ENCODE data around the gene SLC24A3.

SLC24A3 gene

GRCh38 chr20:19451231-19451922 is 238.9 kb downstream of the SLC24A3 start:
- no peak overlapping the region for H3K4me3 ChIP-seq (ENCODE audit: low read length)
- no peaks in the 10 kb centered on the region for H3K36me3 ChIP-seq (ENCODE audit: insufficient read depth, low read length)
- no peaks in the 10 kb centered on the region for H3K9me3 ChIP-seq (ENCODE audit: low read length)
- H3K27me3 ChIP-seq (ENCODE audit: insufficient read depth, low read length): no peaks in the 10 kb centered on the region
- H3K4me1 ChIP-seq (ENCODE audit: insufficient read depth, low read length): no peaks in the 10 kb centered on the region
- H2AFZ ChIP-seq (ENCODE audit: low read depth, low read length): no peak overlapping the region

DNA sequence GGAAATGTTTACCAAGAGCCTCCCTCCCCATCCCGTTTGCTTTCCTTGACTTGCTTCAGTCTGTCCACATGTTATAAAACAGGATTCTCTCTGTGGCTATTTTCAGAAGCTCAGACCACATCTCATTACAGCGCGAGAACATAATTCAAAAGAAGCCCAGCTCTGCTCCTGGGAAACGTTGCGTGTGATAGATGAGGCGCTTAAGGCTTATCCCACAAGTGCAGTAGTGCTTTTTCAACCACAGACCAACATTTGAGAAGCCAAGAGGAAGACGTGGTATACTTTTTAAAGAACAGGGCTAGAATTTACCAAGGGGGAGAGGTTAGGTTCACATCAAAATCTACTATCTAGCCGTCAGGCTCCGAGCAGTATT is 239.5 kb downstream of the SLC24A3 start:
- no peaks in the 10 kb centered on the region for H3K4me1 ChIP-seq (ENCODE audit: insufficient read depth, low read length)

GRCh38 chr20:19453410-19453809 is 241.0 kb downstream of the SLC24A3 start:
- H3K4me1 ChIP-seq (ENCODE audit: insufficient read depth, low read length): no peaks in the 10 kb centered on the region
- H3K9me3 ChIP-seq (ENCODE audit: low read length): no peaks in the 10 kb centered on the region
- no peak overlapping the region for H3K4me3 ChIP-seq (ENCODE audit: low read length)
- H3K36me3 ChIP-seq (ENCODE audit: insufficient read depth, low read length): no peaks in the 10 kb centered on the region
- no peaks in the 10 kb centered on the region for H3K27me3 ChIP-seq (ENCODE audit: insufficient read depth, low read length)
- no peak overlapping the region for H2AFZ ChIP-seq (ENCODE audit: low read depth, low read length)

More for the DNA sequence above, 239.5 kb downstream of the SLC24A3 start:
- Histone ChIP-seq H3K36me3 (ENCODE audit: insufficient read depth, low read length) (no peaks in the 10 kb centered on the region), H2AFZ (ENCODE audit: low read depth, low read length) (no peak overlapping the region), H3K4me3 (ENCODE audit: low read length) (no peak overlapping the region), H3K9me3 (ENCODE audit: low read length) (no peaks in the 10 kb centered on the region), H3K27me3 (ENCODE audit: insufficient read depth, low read length) (no peaks in the 10 kb centered on the region)

- Histone ChIP-seq H2AFZ (ENCODE audit: low read depth, low read length) (no peak overlapping the region), H3K9me3 (ENCODE audit: low read length) (no peaks in the 10 kb centered on the region), H3K4me1 (ENCODE audit: insufficient read depth, low read length) (no peaks in the 10 kb centered on the region), H3K36me3 (ENCODE audit: insufficient read depth, low read length) (no peaks in the 10 kb centered on the region), H3K27me3 (ENCODE audit: insufficient read depth, low read length) (no peaks in the 10 kb centered on the region), H3K4me3 (ENCODE audit: low read length) (no peak overlapping the region)
These were observed 241.4 kb downstream of the SLC24A3 start for GRCh38 chr20:19453862-19454261.

- Histone ChIP-seq H3K36me3 (ENCODE audit: insufficient read depth, low read length) (no peaks in the 10 kb centered on the region), H3K9me3 (ENCODE audit: low read length) (no peaks in the 10 kb centered on the region), H3K4me1 (ENCODE audit: insufficient read depth, low read length) (no peaks in the 10 kb centered on the region), H3K27me3 (ENCODE audit: insufficient read depth, low read length) (no peaks in the 10 kb centered on the region), H2AFZ (ENCODE audit: low read depth, low read length) (no peak overlapping the region), H3K4me3 (ENCODE audit: low read length) (no peak overlapping the region)
These were observed 244.4 kb downstream of the SLC24A3 start for GRCh38 chr20:19456595-19457395.

DNA sequence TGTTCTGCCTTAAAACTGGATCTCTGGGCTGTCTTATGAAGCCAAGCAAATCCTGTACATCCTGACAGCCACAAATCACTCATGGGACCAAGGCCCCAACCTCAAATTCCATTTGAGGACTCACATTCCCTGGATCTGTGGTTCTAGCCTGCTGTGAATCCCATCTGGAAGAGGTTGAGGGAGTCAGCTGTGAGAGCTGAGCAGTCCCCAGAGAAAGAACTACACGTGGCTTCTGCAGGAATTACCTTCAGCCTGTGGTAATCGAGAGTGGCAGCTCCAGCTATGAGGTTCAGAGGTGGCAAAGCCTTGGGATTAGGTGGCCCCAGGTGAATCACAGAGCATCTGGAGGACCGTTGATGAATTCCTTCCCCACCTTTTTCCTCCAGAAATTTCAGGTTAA is 245.2 kb downstream of the SLC24A3 start:
- no peaks in the 10 kb centered on the region for H3K36me3 ChIP-seq (ENCODE audit: insufficient read depth, low read length)
- H3K4me3 ChIP-seq (ENCODE audit: low read length): no peak overlapping the region
- no peaks in the 10 kb centered on the region for H3K9me3 ChIP-seq (ENCODE audit: low read length)
- H2AFZ ChIP-seq (ENCODE audit: low read depth, low read length): no peak overlapping the region
- H3K27me3 ChIP-seq (ENCODE audit: insufficient read depth, low read length): no peaks in the 10 kb centered on the region
- no peaks in the 10 kb centered on the region for H3K4me1 ChIP-seq (ENCODE audit: insufficient read depth, low read length)

GRCh38 chr20:19460386-19460785 is 247.9 kb downstream of the SLC24A3 start:
- Histone ChIP-seq H2AFZ (ENCODE audit: low read depth, low read length) (no peak overlapping the region), H3K4me1 (ENCODE audit: insufficient read depth, low read length) (no peaks in the 10 kb centered on the region), H3K9me3 (ENCODE audit: low read length) (no peaks in the 10 kb centered on the region), H3K36me3 (ENCODE audit: insufficient read depth, low read length) (no peaks in the 10 kb centered on the region), H3K27me3 (ENCODE audit: insufficient read depth, low read length) (no peaks in the 10 kb centered on the region), H3K4me3 (ENCODE audit: low read length) (no peak overlapping the region)

DNA sequence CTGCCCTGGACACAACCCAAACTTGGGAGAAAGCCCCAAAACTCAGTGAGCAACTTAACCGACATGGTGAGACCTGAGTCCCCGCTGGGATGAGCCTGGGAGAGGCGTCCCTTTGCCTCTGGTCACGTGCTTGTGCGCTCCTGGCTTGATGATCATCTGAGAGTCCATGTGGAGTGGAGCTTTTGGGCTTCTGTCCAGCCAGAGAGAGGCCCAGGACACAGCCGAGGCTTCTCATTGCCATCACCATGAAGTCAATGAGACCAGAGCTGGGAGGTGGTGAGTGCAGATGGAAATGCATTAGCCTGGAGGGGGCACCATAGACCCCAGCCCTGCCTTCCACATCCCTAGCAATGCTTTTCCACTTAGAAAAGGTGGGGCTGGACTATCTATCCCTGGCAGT is 250.0 kb downstream of the SLC24A3 start:
- Histone ChIP-seq H2AFZ (ENCODE audit: low read depth, low read length) (no peak overlapping the region), H3K4me3 (ENCODE audit: low read length) (no peak overlapping the region), H3K27me3 (ENCODE audit: insufficient read depth, low read length) (no peaks in the 10 kb centered on the region), H3K36me3 (ENCODE audit: insufficient read depth, low read length) (no peaks in the 10 kb centered on the region), H3K4me1 (ENCODE audit: insufficient read depth, low read length) (no peaks in the 10 kb centered on the region), H3K9me3 (ENCODE audit: low read length) (no peaks in the 10 kb centered on the region)

- Histone ChIP-seq H3K4me3 (ENCODE audit: low read length) (no peak overlapping the region), H3K4me1 (ENCODE audit: insufficient read depth, low read length) (no peaks in the 10 kb centered on the region), H3K36me3 (ENCODE audit: insufficient read depth, low read length) (no peaks in the 10 kb centered on the region)
These were observed 251.2 kb downstream of the SLC24A3 start for GRCh38 chr20:19463597-19463996.

GRCh38 chr20:19465536-19465935 is 253.1 kb downstream of the SLC24A3 start:
- H3K4me3 ChIP-seq (ENCODE audit: low read length): no peak overlapping the region
- H2AFZ ChIP-seq (ENCODE audit: low read depth, low read length): no peak overlapping the region
- no peaks in the 10 kb centered on the region for H3K9me3 ChIP-seq (ENCODE audit: low read length)
- H3K36me3 ChIP-seq (ENCODE audit: insufficient read depth, low read length): no peaks in the 10 kb centered on the region
- H3K4me1 ChIP-seq (ENCODE audit: insufficient read depth, low read length): no peaks in the 10 kb centered on the region
- H3K27me3 ChIP-seq (ENCODE audit: insufficient read depth, low read length): peaks cover 4% of the 10 kb centered on the region

More at GRCh38 chr20:19463597-19463996, 251.2 kb downstream of the SLC24A3 start:
- no peaks in the 10 kb centered on the region for H3K9me3 ChIP-seq (ENCODE audit: low read length)
- no peak overlapping the region for H2AFZ ChIP-seq (ENCODE audit: low read depth, low read length)
- H3K27me3 ChIP-seq (ENCODE audit: insufficient read depth, low read length): no peaks in the 10 kb centered on the region

GRCh38 chr20:19466206-19466928 is 253.9 kb downstream of the SLC24A3 start:
- H3K36me3 ChIP-seq (ENCODE audit: insufficient read depth, low read length): no peaks in the 10 kb centered on the region
- H3K9me3 ChIP-seq (ENCODE audit: low read length): no peaks in the 10 kb centered on the region
- no peak overlapping the region for H3K4me3 ChIP-seq (ENCODE audit: low read length)
- no peaks in the 10 kb centered on the region for H3K4me1 ChIP-seq (ENCODE audit: insufficient read depth, low read length)
- peaks cover 4% of the 10 kb centered on the region for H3K27me3 ChIP-seq (ENCODE audit: insufficient read depth, low read length)
- no peak overlapping the region for H2AFZ ChIP-seq (ENCODE audit: low read depth, low read length)

- no peak overlapping the region for H3K4me3 ChIP-seq (ENCODE audit: low read length)
- no peaks in the 10 kb centered on the region for H3K9me3 ChIP-seq (ENCODE audit: low read length)
- H3K4me1 ChIP-seq (ENCODE audit: insufficient read depth, low read length): no peaks in the 10 kb centered on the region
- H2AFZ ChIP-seq (ENCODE audit: low read depth, low read length): no peak overlapping the region
- H3K36me3 ChIP-seq (ENCODE audit: insufficient read depth, low read length): no peaks in the 10 kb centered on the region
- peaks cover 7% of the 10 kb centered on the region for H3K27me3 ChIP-seq (ENCODE audit: insufficient read depth, low read length)
These were observed 260.9 kb downstream of the SLC24A3 start for GRCh38 chr20:19473216-19473921.

DNA sequence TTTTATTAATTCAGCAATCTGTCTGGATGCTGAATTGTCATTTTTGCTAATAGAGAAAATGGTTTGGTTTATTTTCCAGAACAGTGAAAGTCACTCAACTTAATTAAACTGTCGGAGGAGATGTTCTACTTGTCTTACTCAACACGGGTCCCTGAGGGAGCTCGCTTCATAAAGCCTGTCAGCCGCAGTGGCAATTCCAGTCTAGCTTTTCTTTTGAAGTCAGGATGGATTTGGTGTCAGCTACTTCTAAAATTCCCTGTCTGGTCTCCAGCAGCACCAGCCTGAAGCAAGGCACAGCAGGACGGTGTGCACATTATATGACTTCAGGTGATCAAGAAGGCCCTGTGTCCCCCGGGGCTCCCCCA is 261.5 kb downstream of the SLC24A3 start:
- Histone ChIP-seq H3K4me3 (ENCODE audit: low read length) (no peak overlapping the region), H3K9me3 (ENCODE audit: low read length) (no peaks in the 10 kb centered on the region), H3K4me1 (ENCODE audit: insufficient read depth, low read length) (no peaks in the 10 kb centered on the region), H2AFZ (ENCODE audit: low read depth, low read length) (no peak overlapping the region), H3K36me3 (ENCODE audit: insufficient read depth, low read length) (no peaks in the 10 kb centered on the region), H3K27me3 (ENCODE audit: insufficient read depth, low read length) (peaks cover 7% of the 10 kb centered on the region)
